SH-SY5Y (cell line): ENCODE results near the gene RASSF6.

Source experiments
- GATA2 ChIP-seq: IDR thresholded peaks from 2 replicates; pipeline ENCODE4 v1.6.1; 2011; ENCODE audit warnings: mild to moderate bottlenecking, low read depth, low read length
- GATA3 ChIP-seq: IDR thresholded peaks from 2 replicates; pipeline ENCODE4 v1.6.1; 2011; ENCODE audit warnings: low read depth, mild to moderate bottlenecking, low read length, moderate library complexity

- TF ChIP-seq GATA3 (no peak), GATA2 (no peak)
Measured at GRCh38 chr4:73533515-73534422, 86.5 kb downstream of the RASSF6 start.
